H9 (cell line): ENCODE measurements around the gene PRKCA. TPM values are rescaled to one million over a fixed set of nuclear protein-coding genes. Genes with fewer than 3 reads are reported as not detected.
"Not testable (repeated sequence)": the region's sequence is repeated elsewhere in the genome, so short reads cannot be mapped to it uniquely, and the experiment has no call there.

ENCODE experiments used
- DNase-seq: peaks from one replicate; pipeline ENCODE4 v3.0.0-alpha.2; 2017
- H2AFZ ChIP-seq: one replicate; pipeline ENCODE4 v1.6.1; 2013; ENCODE audit warnings: mild to moderate bottlenecking, low read length, control low read depth, moderate library complexity
- H2AK5ac ChIP-seq: 2 replicates; pipeline ENCODE4 v1.6.1; 2013; ENCODE audit warnings: low read length, control low read depth, mixed read lengths; ENCODE audit not compliant: insufficient read length
- H2BK120ac ChIP-seq: one replicate; pipeline ENCODE4 v1.6.1; 2013; ENCODE audit warnings: low read depth, mild to moderate bottlenecking, low read length, control low read depth, inconsistent platforms; ENCODE audit not compliant: poor library complexity, severe bottlenecking
- H2BK12ac ChIP-seq: 2 replicates; pipeline ENCODE4 v1.6.1; 2013; ENCODE audit warnings: low read length, control low read depth, mixed read lengths, low read depth; ENCODE audit not compliant: insufficient read length
- H2BK15ac ChIP-seq: 2 replicates; pipeline ENCODE4 v1.6.1; 2013; ENCODE audit warnings: low read depth, low read length, control low read depth
- H2BK20ac ChIP-seq: one replicate; pipeline ENCODE4 v1.6.1; 2013; ENCODE audit warnings: low read depth, mild to moderate bottlenecking, low read length, control low read depth, inconsistent platforms; ENCODE audit not compliant: poor library complexity, severe bottlenecking
- H2BK5ac ChIP-seq: 2 replicates; pipeline ENCODE4 v1.6.1; 2013; ENCODE audit warnings: low read length, control low read depth, mixed read lengths; ENCODE audit not compliant: insufficient read length
- H3K14ac ChIP-seq: 2 replicates; pipeline ENCODE4 v1.6.1; 2013; ENCODE audit warnings: low read length, control low read depth; ENCODE audit not compliant: insufficient read depth
- H3K18ac ChIP-seq: 2 replicates; pipeline ENCODE4 v1.6.1; 2013; ENCODE audit warnings: low read depth, mild to moderate bottlenecking, mixed read lengths, low read length, control low read depth; ENCODE audit not compliant: insufficient read length
- H3K23ac ChIP-seq: 2 replicates; pipeline ENCODE4 v1.6.1; 2013; ENCODE audit warnings: low read length, control low read depth, mixed read lengths, low read depth; ENCODE audit not compliant: insufficient read length
- H3K23me2 ChIP-seq: 2 replicates; pipeline ENCODE4 v1.6.1; 2013; ENCODE audit warnings: low read depth, mild to moderate bottlenecking, mixed read lengths, low read length, control low read depth; ENCODE audit not compliant: insufficient read length, poor library complexity, severe bottlenecking
- H3K27ac ChIP-seq: 2 replicates; pipeline ENCODE4 v1.5.1; 2013; ENCODE audit warnings: low read length, control low read depth, mixed read lengths, low read depth; ENCODE audit not compliant: insufficient read length
- H3K27me3 ChIP-seq: 2 replicates; pipeline ENCODE4 v1.6.1; 2013; ENCODE audit warnings: low read length, control low read depth, inconsistent platforms; ENCODE audit not compliant: insufficient read depth
- H3K4ac ChIP-seq: 2 replicates; pipeline ENCODE4 v1.6.1; 2013; ENCODE audit warnings: low read depth, mild to moderate bottlenecking, control low read depth, inconsistent platforms, low read length, moderate library complexity
- H3K4me1 ChIP-seq: 2 replicates; pipeline ENCODE4 v1.6.1; 2013; ENCODE audit warnings: low read length, control low read depth, inconsistent platforms; ENCODE audit not compliant: insufficient read depth
- H3K4me2 ChIP-seq: 2 replicates; pipeline ENCODE4 v1.6.1; 2013; ENCODE audit warnings: low read length, control low read depth, mixed read lengths; ENCODE audit not compliant: insufficient read length, insufficient read depth
- H3K56ac ChIP-seq: 2 replicates; pipeline ENCODE4 v1.6.1; 2013; ENCODE audit warnings: low read depth, mild to moderate bottlenecking, mixed read lengths, low read length, control low read depth; ENCODE audit not compliant: insufficient read length
- H3K79me1 ChIP-seq: 2 replicates; pipeline ENCODE4 v1.6.1; 2013; ENCODE audit warnings: low read depth, mild to moderate bottlenecking, moderate library complexity, low read length, control low read depth, inconsistent platforms; ENCODE audit not compliant: insufficient read depth, poor library complexity, severe bottlenecking
- H3K79me2 ChIP-seq: 2 replicates; pipeline ENCODE4 v1.6.1; 2013; ENCODE audit warnings: low read length, control low read depth, inconsistent platforms; ENCODE audit not compliant: insufficient read depth
- H3K9ac ChIP-seq: 2 replicates; pipeline ENCODE4 v1.6.1; 2013; ENCODE audit warnings: low read length, control low read depth, mixed read lengths; ENCODE audit not compliant: insufficient read length; ENCODE audit errors: extremely low read depth
- H3K9me3 ChIP-seq: one replicate; pipeline ENCODE4 v1.6.1; 2013; ENCODE audit warnings: low read depth, low read length, inconsistent platforms; ENCODE audit not compliant: control insufficient read depth
- H3T11ph ChIP-seq: one replicate; pipeline ENCODE4 v1.6.1; 2013; ENCODE audit warnings: mild to moderate bottlenecking, low read length, control low read depth, inconsistent platforms
- H4K20me1 ChIP-seq: one replicate; pipeline ENCODE4 v1.6.1; 2013; ENCODE audit not compliant: control insufficient read depth, insufficient read length, insufficient read depth
- H4K5ac ChIP-seq: 2 replicates; pipeline ENCODE4 v1.6.1; 2013; ENCODE audit warnings: low read depth, mild to moderate bottlenecking, mixed read lengths, low read length, control low read depth; ENCODE audit not compliant: insufficient read length
- H4K8ac ChIP-seq: replicated peaks from 2 replicates; pipeline ENCODE4 v1.6.1; 2013; ENCODE audit warnings: low read length, control low read depth, mixed read lengths, low read depth; ENCODE audit not compliant: insufficient read length
- H4K91ac ChIP-seq: 2 replicates; pipeline ENCODE4 v1.6.1; 2013; ENCODE audit warnings: low read depth, mild to moderate bottlenecking, moderate library complexity, mixed read lengths, low read length, control low read depth; ENCODE audit not compliant: insufficient read length
- H3K27ac Mint-ChIP-seq, 3 experiments: 2 replicates in 2 of 3; 3 replicates in 1 of 3; pipeline ENCODE4 v1.8.0; 2020 to 2021; ENCODE audit warnings: mixed read lengths in 3 of 3, mild to moderate bottlenecking in 1 of 3, moderate library complexity in 1 of 3
- H3K27me3 Mint-ChIP-seq: 2 replicates; pipeline ENCODE4 v1.8.0; 2021; ENCODE audit warnings: low read depth, mild to moderate bottlenecking, moderate library complexity, mixed read lengths
- H3K36me3 Mint-ChIP-seq, 3 experiments: 2 replicates in 2 of 3; 3 replicates in 1 of 3; pipeline ENCODE4 v1.8.0; 2020 to 2021; ENCODE audit warnings: low read depth in 3 of 3, mixed read lengths in 3 of 3; ENCODE audit not compliant: insufficient read depth in 1 of 3
- H3K4me1 Mint-ChIP-seq, 2 experiments: 2 replicates each; pipeline ENCODE4 v1.8.0; 2020; ENCODE audit warnings: mixed read lengths in 2 of 2
- H3K4me3 Mint-ChIP-seq, 2 experiments: 2 replicates in 1 of 2; 3 replicates in 1 of 2; pipeline ENCODE4 v1.8.0; 2020 to 2021; ENCODE audit warnings: mild to moderate bottlenecking in 2 of 2, mixed read lengths in 2 of 2, moderate library complexity in 1 of 2
- H3K9me3 Mint-ChIP-seq, 2 experiments: 2 replicates in 1 of 2; 3 replicates in 1 of 2; pipeline ENCODE4 v1.8.0; 2020; ENCODE audit warnings: mild to moderate bottlenecking in 2 of 2, mixed read lengths in 2 of 2, moderate library complexity in 1 of 2
- WGBS: extraction: QIAGEN DNeasy Blood & Tissue Kit; methylation state at CpG from one replicate; pipeline ENCODE4 v1.1.7; 2013; ENCODE audit warnings: missing lambda C conversion rate, low lambda C conversion rate, mixed read lengths; ENCODE audit not compliant: insufficient read length; ENCODE audit errors: extremely low coverage; 5-methylcytosine and 5-hydroxymethylcytosine counted together
- long read RNA-seq: library from polyadenylated mRNA; unstranded; transcript quantifications from one replicate; pipeline ENCODE4 v2.0.0, GENCODE V29; 2020
- total RNA-seq: library from RNA; stranded (reverse); gene quantifications from 2 replicates; pipeline ENCODE4 v1.2.1, GENCODE V29; 2021
- TF ChIP-seq, protein P1 (sequence below): fragments of 200-600 bp; sonication (generic); conservative IDR thresholded peaks from 3 replicates; pipeline ENCODE4 v1.8.0; 2021; ENCODE audit warnings: antibody characterized with exemption, mild to moderate bottlenecking

The PRKCA gene
- 9.9 and 10.5 TPM in 2 replicates for total RNA-seq
- long read RNA-seq, partial matches to known transcripts: 0 of 8 reads
- long read RNA-seq, other reads (novel, unspliced or antisense): 8 of 8 reads

DNA sequence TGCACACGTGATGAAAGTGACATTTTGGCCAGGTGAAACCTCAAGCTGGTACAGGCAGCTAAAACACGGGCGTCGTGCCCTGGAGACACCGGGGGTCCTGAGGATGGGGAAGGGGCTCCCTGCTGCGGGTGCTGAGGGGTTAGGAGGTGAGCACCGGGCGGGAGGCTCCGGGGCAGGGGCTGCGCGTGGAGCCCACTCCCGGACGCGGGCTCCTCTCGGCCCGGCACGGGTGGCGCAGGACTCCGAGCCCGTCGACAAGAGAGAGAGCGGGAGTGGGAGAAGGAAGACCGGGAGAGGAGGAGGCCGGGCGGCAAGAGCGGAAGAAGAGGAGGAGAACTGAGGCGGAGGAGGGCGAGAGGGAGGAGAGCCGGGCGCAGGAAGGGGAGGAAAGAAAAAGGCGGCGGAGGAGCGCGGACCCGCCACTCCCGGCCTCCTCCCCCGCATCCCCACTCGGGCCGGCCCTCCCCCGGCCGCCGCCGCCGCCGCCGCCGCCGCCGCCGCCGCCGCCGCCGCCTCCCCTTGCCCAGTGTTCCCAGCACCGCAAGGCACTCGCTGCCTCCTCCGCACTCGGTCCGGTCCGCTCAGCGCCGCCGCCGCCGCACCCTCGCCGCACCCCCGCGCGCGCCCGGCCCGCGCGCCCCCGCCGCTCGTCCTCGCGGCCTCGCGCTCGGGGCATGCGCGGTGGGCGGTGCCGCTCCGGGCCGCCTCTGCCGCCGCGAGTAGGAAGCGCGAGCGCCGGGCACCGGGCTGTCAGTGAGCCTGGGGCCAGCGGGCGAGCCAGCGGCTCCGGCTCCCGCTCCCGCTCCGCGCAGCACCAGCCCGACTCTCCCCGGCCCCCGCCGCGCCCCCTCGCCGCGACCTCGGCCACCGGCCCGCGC is at the start of gene PRKCA:
Gene PRKCA, plus strand, starts transcription at position 750 of the 878 bp plus-strand sequence.
- H3K4me2 ChIP-seq: peak within 1 kb of the TSS; percentile 87
- H3K27me3 Mint-ChIP-seq: peaks cover 44% of the 10 kb centered on the region
- no peak within 1 kb of the TSS for H4K5ac ChIP-seq
- H3K27me3 ChIP-seq: no peaks in the 10 kb centered on the region; the same call in 1 of the 2 replicates
- H2BK120ac ChIP-seq: no peak within 1 kb of the TSS
- no peaks in the 10 kb centered on the region for H3K9me3 ChIP-seq
- peak; percentile 79 for DNase-seq
- H2BK20ac ChIP-seq: no peak within 1 kb of the TSS
- no peak within 1 kb of the TSS for H3K23ac ChIP-seq
- H3K9me3 Mint-ChIP-seq: peaks cover 0 to 3% of the 10 kb centered on the region in 2 experiments; a peak in 3 of 5 replicates
- H4K8ac ChIP-seq: no peak within 1 kb of the TSS
- WGBS: no CpG with 5 or more reads among the region's 117 CpGs
- no peak within 1 kb of the TSS for H2AFZ ChIP-seq
- H3T11ph ChIP-seq: no peak within 1 kb of the TSS
- H3K27ac ChIP-seq: no peak within 1 kb of the TSS
- no peak within 1 kb of the TSS for H2BK12ac ChIP-seq
- no peak within 1 kb of the TSS for H3K4ac ChIP-seq
- H3K4me3 Mint-ChIP-seq: peak within 1 kb of the TSS; percentile 87 to 96
- H4K91ac ChIP-seq: no peak within 1 kb of the TSS
- H3K4me1 Mint-ChIP-seq: peaks cover 39 to 44% of the 10 kb centered on the region in 2 experiments
- no peaks in the 10 kb centered on the region for H3K79me2 ChIP-seq
- peaks cover 1% of the 10 kb centered on the region; the same call in 1 of the 2 replicates for H3K4me1 ChIP-seq
- no peak within 1 kb of the TSS for H2BK5ac ChIP-seq
- peaks cover 0 to under 1% (median under 1%) of the 10 kb centered on the region in 3 experiments; a peak in 2 of 7 replicates for H3K36me3 Mint-ChIP-seq
- H3K79me1 ChIP-seq: no peaks in the 10 kb centered on the region
- H3K18ac ChIP-seq: no peak within 1 kb of the TSS
- peak within 1 kb of the TSS in 1 of 3 experiments; percentile 66; a peak in 2 of 7 replicates for H3K27ac Mint-ChIP-seq
- no peaks in the 10 kb centered on the region for H4K20me1 ChIP-seq
- TF ChIP-seq, protein P1, sequence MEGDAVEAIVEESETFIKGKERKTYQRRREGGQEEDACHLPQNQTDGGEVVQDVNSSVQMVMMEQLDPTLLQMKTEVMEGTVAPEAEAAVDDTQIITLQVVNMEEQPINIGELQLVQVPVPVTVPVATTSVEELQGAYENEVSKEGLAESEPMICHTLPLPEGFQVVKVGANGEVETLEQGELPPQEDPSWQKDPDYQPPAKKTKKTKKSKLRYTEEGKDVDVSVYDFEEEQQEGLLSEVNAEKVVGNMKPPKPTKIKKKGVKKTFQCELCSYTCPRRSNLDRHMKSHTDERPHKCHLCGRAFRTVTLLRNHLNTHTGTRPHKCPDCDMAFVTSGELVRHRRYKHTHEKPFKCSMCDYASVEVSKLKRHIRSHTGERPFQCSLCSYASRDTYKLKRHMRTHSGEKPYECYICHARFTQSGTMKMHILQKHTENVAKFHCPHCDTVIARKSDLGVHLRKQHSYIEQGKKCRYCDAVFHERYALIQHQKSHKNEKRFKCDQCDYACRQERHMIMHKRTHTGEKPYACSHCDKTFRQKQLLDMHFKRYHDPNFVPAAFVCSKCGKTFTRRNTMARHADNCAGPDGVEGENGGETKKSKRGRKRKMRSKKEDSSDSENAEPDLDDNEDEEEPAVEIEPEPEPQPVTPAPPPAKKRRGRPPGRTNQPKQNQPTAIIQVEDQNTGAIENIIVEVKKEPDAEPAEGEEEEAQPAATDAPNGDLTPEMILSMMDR: no peak
- peaks cover 15% of the 10 kb centered on the region for H3K23me2 ChIP-seq
- H3K9ac ChIP-seq: no peak within 1 kb of the TSS
- H2AK5ac ChIP-seq: no peak within 1 kb of the TSS
- no peak within 1 kb of the TSS for H3K56ac ChIP-seq
- H3K14ac ChIP-seq: no peak within 1 kb of the TSS
- H2BK15ac ChIP-seq: no peak within 1 kb of the TSS

DNA sequence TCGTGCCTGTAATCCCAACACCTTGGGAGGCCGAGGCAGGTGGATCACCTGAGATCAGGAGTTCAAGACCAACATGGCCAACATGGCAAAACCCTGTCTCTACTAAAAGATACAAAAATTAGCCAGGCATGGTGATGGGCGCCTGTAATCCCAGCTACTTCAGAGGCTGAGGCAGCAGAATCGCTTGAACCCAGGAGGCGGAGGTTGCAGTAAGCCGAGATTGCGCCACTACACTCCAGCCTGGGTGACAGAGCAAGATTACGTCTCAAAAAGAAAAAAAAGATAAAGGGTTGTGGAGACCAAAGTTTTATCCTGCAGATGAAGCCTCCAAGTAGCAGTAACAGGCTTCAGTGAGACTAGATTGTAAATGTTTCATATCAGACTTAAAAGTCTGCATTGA is 49.0 kb upstream of the PRKCA start:
- not testable (repeated sequence) for DNase-seq, H3K56ac ChIP-seq, H3K9me3 Mint-ChIP-seq, H3K18ac ChIP-seq, H3K27me3 ChIP-seq, H3K23ac ChIP-seq, H2BK20ac ChIP-seq, H3T11ph ChIP-seq, H2BK12ac ChIP-seq, H4K91ac ChIP-seq, H3K9ac ChIP-seq, H3K9me3 ChIP-seq, H4K20me1 ChIP-seq, H4K5ac ChIP-seq, H3K27ac Mint-ChIP-seq, H2BK120ac ChIP-seq, H3K4me2 ChIP-seq, H2BK15ac ChIP-seq, H4K8ac ChIP-seq, H3K4me3 Mint-ChIP-seq, H3K27me3 Mint-ChIP-seq, H3K4ac ChIP-seq, H3K79me1 ChIP-seq, H3K23me2 ChIP-seq, H3K27ac ChIP-seq, H3K4me1 Mint-ChIP-seq, H2AK5ac ChIP-seq, H3K36me3 Mint-ChIP-seq, H3K79me2 ChIP-seq, H2AFZ ChIP-seq, H3K14ac ChIP-seq, H2BK5ac ChIP-seq, H3K4me1 ChIP-seq
- WGBS: no CpG with 5 or more reads among the region's 8 CpGs
